Fibroblast of skin of left quadriceps (primary cell): ENCODE measurements around the gene SMIM14.
A peak's percentile ranks its signal among the peaks of the same experiment; 100 is the strongest.
"Not testable (repeated sequence)": the region's sequence is repeated elsewhere in the genome, so short reads cannot be mapped to it uniquely, and the experiment has no call there.

Experiments used
- DNase-seq, 2 experiments: peaks; one replicate each; pipeline ENCODE4 v3.0.0-alpha.2; 2013; ENCODE audit warnings: low read depth in 2 of 2

SMIM14 gene

GRCh38 chr4:39638354-39639239 lies at the start of gene SMIM14:
Gene SMIM14 (minus strand): TSS chr4:39638865. CDS start chr4:39605145, 33,720 bp downstream.
- DNase-seq = peak; percentile 97

- DNase-seq = no peak
Observed at GRCh38 chr4:39687014-39687413, 48.3 kb upstream of the SMIM14 start.

GRCh38 chr4:39685990-39686389 lies 47.3 kb upstream of the SMIM14 start:
- no peak for DNase-seq

- no peak for DNase-seq
Observed at GRCh38 chr4:39682138-39682537, 43.5 kb upstream of the SMIM14 start.

- DNase-seq = not testable (repeated sequence)
Observed at GRCh38 chr4:39681003-39681402, 42.3 kb upstream of the SMIM14 start.

- not testable (repeated sequence) for DNase-seq
Observed at GRCh38 chr4:39675681-39676080, 37.0 kb upstream of the SMIM14 start.

- DNase-seq = not testable (repeated sequence)
Observed at GRCh38 chr4:39670296-39670695, 31.6 kb upstream of the SMIM14 start.

- no peak for DNase-seq
Observed at GRCh38 chr4:39668887-39669286, 30.2 kb upstream of the SMIM14 start.

- DNase-seq = no peak
Observed at GRCh38 chr4:39667706-39668105, 29.0 kb upstream of the SMIM14 start.

GRCh38 chr4:39664828-39665731 lies 26.4 kb upstream of the SMIM14 start:
- no peak for DNase-seq

GRCh38 chr4:39662683-39663082 lies 24.0 kb upstream of the SMIM14 start:
- no peak for DNase-seq

GRCh38 chr4:39660757-39661156 lies 22.1 kb upstream of the SMIM14 start:
- no peak for DNase-seq

GRCh38 chr4:39660045-39660444 lies 21.4 kb upstream of the SMIM14 start:
- no peak for DNase-seq

GRCh38 chr4:39658756-39659155 lies 20.1 kb upstream of the SMIM14 start:
- DNase-seq = no peak

GRCh38 chr4:39657465-39657864 lies 18.8 kb upstream of the SMIM14 start:
- no peak for DNase-seq

GRCh38 chr4:39656638-39657037 lies 18.0 kb upstream of the SMIM14 start:
- not testable (repeated sequence) for DNase-seq

- DNase-seq = no peak
Observed at GRCh38 chr4:39655876-39656275, 17.2 kb upstream of the SMIM14 start.

- DNase-seq = no peak
Observed at GRCh38 chr4:39655211-39655610, 16.5 kb upstream of the SMIM14 start.

GRCh38 chr4:39651586-39651985 lies 12.9 kb upstream of the SMIM14 start:
- DNase-seq = not testable (repeated sequence)

- no peak for DNase-seq
Observed at GRCh38 chr4:39649639-39650265, 11.1 kb upstream of the SMIM14 start.

GRCh38 chr4:39648827-39649558 lies 10.3 kb upstream of the SMIM14 start:
- no peak for DNase-seq
